D341Med (cell line): ENCODE measurements around the gene SPACA6.
"Not testable (repeated sequence)": the region's sequence is repeated elsewhere in the genome, so short reads cannot be mapped to it uniquely, and the experiment has no call there.

Source experiments
- DNase-seq: peaks from one replicate; pipeline ENCODE4 v3.0.0; 2012; ENCODE audit warnings: low spot score

The SPACA6 gene

GRCh38 chr19:51693260-51693659, at the start of gene SPACA6:
Gene SPACA6, plus strand, starts transcription at chr19:51693330. Its CDS starts 197 bp downstream, at chr19:51693527.
- no peak for DNase-seq

- DNase-seq: no peak
Measured at GRCh38 chr19:51644636-51645271, 48.4 kb upstream of the SPACA6 start.

- DNase-seq: not testable (repeated sequence)
Measured at GRCh38 chr19:51646730-51647129, 46.4 kb upstream of the SPACA6 start, which contains the start of gene SIGLEC14. Gene SIGLEC14, minus strand, starts transcription at chr19:51646825. Its CDS starts 66 bp downstream, at chr19:51646759.

- DNase-seq: no peak
Measured at GRCh38 chr19:51647318-51647717, 45.8 kb upstream of the SPACA6 start.

GRCh38 chr19:51651216-51651846, 41.8 kb upstream of the SPACA6 start:
- no peak for DNase-seq

- no peak for DNase-seq
Measured at GRCh38 chr19:51652266-51652665, 40.9 kb upstream of the SPACA6 start.

GRCh38 chr19:51653162-51653561, 40.0 kb upstream of the SPACA6 start:
- DNase-seq: no peak

- DNase-seq: no peak
Measured at GRCh38 chr19:51654783-51655182, 38.3 kb upstream of the SPACA6 start.

GRCh38 chr19:51660975-51661600, 32.0 kb upstream of the SPACA6 start:
- peak; percentile 76 for DNase-seq

- no peak for DNase-seq
Measured at GRCh38 chr19:51663650-51664049, 29.5 kb upstream of the SPACA6 start.

GRCh38 chr19:51664131-51664530, 29.0 kb upstream of the SPACA6 start:
- DNase-seq: no peak

- DNase-seq: no peak
Measured at GRCh38 chr19:51664997-51665396, 28.1 kb upstream of the SPACA6 start.

GRCh38 chr19:51668216-51668615, 24.9 kb upstream of the SPACA6 start:
- no peak for DNase-seq

- not testable (repeated sequence) for DNase-seq
Measured at GRCh38 chr19:51675911-51676565, 17.1 kb upstream of the SPACA6 start.

GRCh38 chr19:51676566-51677083, 16.5 kb upstream of the SPACA6 start:
- no peak for DNase-seq

- DNase-seq: no peak
Measured at GRCh38 chr19:51680474-51680873, 12.7 kb upstream of the SPACA6 start.

GRCh38 chr19:51681286-51681941, 11.7 kb upstream of the SPACA6 start:
- no peak for DNase-seq

GRCh38 chr19:51686171-51686570, 7.0 kb upstream of the SPACA6 start:
- no peak for DNase-seq

GRCh38 chr19:51687791-51688670, 5.1 kb upstream of the SPACA6 start:
- DNase-seq: no peak

GRCh38 chr19:51688671-51689571, 4.2 kb upstream of the SPACA6 start:
- peak; percentile 84 for DNase-seq
